ENCODE data around the gene GDPD1.
"Not testable (repeated sequence)": the region's sequence is repeated elsewhere in the genome, so short reads cannot be mapped to it uniquely, and the experiment has no call there.

The GDPD1 gene

DNA sequence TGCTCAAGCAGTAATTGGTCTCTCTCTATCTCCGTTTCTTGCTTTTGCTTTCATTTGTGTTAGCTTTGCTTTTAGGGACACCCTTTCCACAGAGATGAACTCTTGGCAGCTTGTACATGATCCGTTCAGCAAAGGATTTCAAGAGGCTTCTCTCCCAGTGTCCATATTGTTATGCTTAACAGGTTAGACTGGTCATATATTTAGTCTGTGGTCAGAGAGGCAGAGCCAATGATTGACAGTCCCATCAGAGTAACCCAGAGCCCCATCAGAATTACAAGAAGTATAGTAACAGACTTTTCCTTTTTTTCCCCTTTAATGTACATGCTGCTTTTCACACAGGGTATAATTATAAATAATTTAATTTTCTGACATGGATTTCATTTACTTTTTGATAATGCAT lies 34.4 kb downstream of the GDPD1 start:
- no peak for DNase-seq (ENCODE audit: low read depth)

DNA sequence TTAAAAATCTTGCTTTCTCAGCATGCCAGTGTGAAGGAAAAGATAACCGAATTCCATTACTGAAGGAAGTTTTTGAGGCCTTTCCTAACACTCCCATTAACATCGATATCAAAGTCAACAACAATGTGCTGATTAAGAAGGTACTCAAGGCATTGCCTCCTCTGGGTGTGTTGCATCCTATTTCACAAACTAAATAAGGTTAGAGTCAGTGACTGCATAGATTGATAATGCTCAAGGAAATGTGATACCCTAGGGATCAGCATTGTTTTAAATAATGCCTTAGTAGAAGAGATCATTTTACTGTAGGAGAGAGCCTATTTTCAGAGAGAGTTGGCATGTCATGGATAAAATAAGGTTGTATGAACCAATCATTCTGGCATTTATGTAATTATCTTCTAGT lies 36.8 kb downstream of the GDPD1 start:
- no peak for DNase-seq (ENCODE audit: low read depth)

DNA sequence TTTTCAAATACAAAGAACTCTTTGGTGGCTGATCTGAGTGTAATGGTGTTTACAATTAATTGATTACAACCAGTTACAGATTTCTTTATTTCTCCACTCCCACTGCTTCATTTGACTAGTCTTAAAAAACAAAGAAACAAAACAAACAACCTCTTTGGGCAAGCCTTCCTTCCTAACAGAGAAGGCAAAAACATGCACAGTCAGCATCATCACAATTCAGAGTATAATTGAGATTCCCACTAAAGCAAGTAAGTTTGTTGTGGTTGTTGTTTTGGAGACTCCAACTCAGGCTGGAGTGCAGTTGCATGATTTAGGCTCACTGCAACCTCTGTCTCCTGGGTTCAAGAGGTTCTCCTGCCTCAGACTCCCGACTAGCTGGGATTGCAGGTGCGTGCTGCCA lies 40.4 kb downstream of the GDPD1 start:
- no peak for DNase-seq (ENCODE audit: low read depth)

DNA sequence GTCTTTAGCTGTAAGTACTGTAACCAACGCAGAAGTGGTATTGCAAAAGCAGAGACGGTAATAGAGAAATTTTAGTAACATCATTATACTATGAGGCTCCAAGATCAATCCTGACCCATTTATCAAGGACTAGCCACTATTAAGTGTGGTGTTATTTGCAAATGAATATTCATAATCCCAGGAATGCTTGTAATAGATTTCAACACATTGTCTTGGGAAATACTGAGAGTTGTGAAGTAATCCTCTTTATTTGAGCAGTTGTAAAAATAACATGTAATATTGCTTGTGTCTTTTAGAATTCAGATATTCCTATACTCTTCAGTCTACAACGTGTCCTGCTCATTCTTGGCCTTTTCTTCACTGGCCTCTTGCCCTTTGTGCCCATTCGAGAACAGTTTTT lies 46.4 kb downstream of the GDPD1 start:
- DNase-seq (ENCODE audit: low read depth) = peak; percentile 21

DNA sequence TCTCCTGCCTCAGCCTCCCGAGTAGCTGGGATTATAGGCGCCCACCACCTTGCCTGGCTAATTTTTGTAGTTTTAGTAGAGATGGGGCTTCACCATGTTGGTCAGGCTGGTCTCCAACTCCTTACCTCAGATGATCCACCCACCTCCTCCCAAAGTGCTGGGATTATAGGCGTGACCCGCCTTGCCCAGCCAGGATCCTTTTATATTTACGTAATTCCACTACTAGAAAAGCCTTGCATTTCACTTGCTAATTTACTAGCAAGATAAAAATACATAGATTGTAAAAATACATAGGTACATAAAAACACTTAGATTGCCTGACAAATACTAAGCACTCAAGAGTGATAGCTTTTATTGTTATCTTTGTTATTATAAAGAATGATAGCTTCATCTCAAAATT lies 47.5 kb downstream of the GDPD1 start:
- no peak for DNase-seq (ENCODE audit: low read depth)

DNA sequence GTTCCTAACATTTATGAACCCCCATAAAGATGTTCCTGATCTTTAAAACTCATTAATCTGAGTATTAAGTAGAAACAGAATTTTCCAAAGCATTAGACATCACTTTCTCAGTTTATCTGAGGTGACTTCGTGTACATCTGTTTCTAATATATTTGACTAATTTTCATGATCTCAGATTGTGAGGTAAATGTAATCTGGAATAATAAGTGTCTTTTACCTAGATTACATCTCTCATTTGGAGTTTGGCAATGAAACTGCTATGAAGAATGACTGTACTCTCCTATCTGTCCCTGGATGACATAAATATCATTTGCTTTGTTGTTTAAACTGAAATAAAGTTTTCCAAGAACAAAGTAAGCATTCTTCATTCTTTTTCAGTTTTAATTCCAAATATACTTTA lies 55.3 kb downstream of the GDPD1 start:
- no peak for DNase-seq (ENCODE audit: low read depth)

DNA sequence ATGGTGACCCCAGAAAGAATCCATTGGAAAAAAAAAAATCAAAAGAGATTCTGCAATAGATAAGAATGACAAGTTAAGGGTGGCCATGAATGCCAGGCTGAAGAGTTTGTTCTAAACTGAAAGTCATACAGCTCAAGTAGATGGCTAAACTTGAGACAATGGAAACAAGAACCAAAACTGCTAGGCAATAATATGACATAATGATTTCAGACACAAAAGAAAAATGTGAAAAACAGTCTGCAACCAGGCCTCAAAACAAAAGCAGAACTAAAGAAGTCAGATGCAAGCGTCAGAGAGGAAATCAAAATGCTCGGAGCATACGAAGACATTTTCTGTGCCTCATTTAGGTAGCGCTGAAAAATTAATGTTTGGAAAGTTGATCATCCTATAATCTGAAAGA lies 56.7 kb downstream of the GDPD1 start:
- no peak for DNase-seq (ENCODE audit: low read depth)

DNA sequence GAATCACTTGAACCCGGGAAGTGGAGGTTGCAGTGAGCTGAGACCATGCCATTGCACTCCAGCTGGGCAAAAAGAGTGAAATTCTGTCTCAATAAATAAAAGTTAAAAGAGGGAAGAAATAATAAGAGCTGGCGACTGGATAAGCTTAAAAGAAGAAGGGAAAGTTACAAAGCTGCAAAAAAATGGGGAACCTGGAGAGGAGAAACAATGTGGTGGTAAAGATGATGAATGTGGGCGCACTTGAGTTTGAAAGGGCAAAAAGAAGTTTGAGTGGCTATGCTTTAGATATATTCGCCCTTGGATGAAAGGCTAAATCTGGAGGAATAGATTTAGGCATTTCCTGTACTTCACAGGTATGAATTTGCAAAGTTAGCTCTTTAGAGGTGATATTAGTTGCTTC lies 58.1 kb downstream of the GDPD1 start:
- DNase-seq (ENCODE audit: low read depth) = no peak

DNA sequence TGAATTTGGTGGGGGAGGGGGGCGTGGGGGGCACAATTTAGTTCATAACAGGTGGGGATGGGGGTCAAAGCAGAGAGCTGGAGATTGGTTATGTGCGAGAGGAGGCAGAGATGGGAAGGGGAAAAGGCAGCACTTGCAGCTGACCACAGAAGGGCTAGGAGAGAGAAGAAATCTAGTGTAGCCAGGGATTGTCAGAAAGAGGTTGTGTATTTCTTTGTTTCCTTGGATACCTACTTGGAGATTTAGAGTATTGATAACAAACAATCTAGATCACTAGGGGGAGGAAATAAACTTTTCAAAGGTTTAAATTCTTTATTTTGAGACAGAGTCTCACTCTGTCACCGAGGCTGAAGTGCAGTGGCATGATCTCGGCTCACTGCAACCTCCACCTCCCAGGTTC lies 64.0 kb downstream of the GDPD1 start:
- no peak for DNase-seq (ENCODE audit: low read depth)

DNA sequence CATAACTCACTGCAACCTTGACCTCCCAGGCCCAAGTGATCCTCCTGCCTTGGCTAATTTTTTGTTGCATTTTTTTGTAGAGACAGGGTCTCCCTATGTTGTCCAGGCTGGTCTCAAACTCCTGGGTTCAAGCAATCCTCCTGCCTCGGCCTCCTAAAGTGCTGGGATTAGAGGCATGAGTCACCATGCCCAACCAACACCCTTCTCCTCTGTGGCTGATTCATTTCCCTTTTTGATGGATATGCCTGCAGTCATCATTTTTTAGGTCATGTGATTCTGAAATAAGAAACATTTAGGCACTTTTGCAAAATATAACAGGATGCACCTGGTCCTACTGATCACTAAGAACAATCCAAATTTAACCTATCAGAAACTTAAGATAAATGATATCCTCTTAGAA lies 67.1 kb downstream of the GDPD1 start:
- no peak for DNase-seq (ENCODE audit: low read depth)

DNA sequence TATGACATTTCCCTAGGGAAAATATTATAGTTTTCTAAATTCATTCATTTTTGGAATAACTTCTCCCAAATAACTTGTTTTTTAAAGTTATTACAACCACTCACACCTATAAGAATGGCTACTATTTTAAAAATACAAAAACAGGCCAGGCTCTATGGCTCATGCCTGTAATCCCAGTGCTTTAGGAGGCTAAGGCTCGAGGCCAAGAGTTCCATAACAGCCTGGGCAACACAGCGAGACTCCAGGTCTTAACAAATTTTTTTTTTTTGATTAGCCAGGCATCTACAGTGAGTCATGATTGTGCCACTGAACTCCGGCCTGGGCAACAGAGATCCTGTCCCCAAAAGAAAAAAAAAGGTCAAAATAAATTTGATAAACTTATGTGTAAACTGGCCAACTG lies 67.6 kb downstream of the GDPD1 start:
- DNase-seq (ENCODE audit: low read depth) = no peak

DNA sequence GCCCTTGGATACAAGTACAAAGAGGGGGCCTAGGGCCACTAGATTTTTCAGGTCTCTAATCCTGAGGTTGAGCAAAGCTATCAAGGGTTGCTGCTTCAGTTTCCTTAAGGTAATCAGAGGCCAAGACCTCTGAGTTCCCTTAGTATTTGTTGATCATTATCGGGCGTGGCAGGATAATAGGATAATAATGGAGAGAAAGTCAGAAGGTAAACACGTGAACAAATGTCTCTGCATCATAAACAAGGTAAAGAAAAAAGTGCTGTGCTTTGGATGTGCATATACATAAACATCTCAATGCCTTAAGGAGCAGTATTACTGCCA lies 69.6 kb downstream of the GDPD1 start:
- no peak for DNase-seq (ENCODE audit: low read depth)

DNA sequence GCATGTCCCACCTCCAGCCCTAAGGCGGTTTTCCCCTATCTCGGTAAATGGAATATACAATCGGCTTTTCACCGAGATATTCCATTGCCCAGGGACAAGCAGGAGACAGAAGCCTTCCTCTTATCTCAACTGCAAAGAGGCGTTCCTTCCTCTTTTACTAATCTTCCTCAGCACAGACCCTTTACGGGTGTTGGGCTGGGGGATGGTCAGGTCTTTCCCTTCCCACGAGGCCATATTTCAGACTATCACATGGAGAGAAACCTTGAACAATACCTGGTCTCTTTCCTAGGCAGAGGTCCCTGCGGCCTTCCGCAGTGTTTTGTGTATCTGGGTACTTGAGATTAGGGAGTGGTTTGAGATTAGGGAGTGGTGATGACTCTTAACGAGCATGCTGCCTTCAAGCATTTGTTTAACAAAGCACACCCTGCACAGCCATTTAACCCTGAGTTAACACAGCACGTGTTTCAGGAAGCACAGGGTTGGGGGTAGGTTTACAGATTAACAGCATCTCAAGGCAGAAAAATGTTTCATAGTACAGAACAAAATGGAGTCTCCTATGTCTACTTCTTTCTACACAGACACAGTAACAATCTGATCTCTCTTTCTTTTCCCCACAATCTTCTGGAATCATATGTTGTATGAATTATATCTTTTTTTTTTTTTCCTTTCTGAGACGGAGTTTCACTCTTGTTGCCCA lies 70.1 kb downstream of the GDPD1 start:
- not testable (repeated sequence) for DNase-seq (ENCODE audit: low read depth)

DNA sequence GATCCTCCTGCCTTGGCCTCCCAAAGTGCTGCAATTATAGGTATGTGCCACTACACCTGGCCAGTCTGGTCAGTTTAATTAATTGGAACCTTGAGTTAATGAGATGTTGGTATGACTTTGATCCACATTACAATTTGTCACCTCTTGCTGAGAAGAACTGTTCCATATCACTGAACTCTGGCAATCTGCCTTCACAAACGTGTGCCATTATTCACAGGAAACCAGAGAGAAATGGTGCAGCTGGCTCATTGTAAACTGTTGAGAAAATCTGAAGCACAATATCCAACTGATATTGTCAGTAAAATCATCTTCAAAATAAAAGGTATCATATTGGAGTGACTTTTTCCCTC lies 71.8 kb downstream of the GDPD1 start:
- DNase-seq (ENCODE audit: low read depth) = no peak

DNA sequence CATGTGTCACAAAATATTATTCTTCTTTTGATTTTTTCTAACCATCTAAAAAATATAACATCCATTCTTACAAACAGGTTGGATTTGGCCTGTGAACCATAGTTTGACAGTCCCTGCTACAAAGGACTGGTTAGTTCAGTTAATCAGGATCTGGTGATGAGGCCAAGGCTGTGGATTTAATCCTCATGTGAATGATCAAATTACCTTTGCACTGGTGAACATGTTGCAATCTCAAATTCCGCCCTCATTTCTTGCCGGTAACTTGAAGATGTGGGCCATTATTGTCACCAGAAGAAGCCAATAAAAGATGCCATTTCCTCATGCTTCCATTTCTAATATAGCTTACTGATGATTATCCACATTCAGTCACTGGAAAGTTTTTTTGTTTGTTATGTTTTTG lies 75.9 kb downstream of the GDPD1 start:
- peak; percentile 56 for DNase-seq (ENCODE audit: low read depth)

DNA sequence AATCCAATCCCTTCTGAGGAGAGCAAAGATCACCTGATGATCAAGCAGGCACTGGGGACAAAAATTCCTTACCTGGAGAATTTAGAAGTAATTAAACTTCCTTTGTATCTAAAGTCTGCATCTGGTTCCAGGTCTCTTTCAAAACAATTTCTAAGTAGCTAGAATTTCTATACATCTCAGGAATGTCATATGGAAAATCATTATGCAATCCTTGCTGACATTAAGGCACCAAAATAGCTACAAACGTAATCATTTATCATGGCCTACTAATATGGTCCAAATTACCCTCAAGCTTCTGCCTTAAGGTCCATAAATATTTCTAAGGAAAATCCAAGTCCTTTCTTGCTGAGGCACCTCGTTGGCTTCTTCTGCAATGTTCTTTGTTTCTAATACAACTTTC lies 78.2 kb downstream of the GDPD1 start:
- no peak for DNase-seq (ENCODE audit: low read depth)

DNA sequence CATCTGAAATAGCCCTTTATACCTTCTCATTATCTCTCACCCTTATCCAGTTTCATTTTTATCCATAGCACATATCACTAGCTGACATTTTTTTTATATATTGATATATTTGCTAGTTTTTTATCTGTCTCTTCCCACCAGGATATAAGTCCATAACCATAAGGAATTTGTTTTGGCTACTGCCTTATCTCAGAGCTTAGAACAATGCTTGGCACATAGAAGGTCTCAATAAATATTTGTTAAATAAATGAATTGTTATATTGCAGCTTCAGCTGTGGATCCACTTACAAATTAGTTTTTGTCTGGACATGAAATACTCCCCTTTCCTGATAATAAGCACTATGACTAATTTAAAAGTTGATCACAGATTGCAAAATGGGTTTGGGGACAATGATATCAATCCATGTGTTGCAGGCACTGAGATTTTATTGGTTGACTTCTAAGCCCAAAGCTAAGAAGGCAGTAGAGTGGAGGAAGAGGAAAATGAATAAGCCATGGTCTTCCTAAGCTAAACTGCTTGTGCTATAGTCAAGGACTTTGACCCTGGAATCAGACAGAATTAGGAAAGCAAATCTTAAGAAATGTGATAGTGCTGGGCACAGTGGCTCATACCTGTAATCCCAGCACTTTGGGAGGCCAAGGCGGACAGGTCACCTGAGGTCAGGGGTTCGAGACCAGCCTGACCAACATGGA lies 79.2 kb downstream of the GDPD1 start:
- DNase-seq (ENCODE audit: low read depth) = no peak

DNA sequence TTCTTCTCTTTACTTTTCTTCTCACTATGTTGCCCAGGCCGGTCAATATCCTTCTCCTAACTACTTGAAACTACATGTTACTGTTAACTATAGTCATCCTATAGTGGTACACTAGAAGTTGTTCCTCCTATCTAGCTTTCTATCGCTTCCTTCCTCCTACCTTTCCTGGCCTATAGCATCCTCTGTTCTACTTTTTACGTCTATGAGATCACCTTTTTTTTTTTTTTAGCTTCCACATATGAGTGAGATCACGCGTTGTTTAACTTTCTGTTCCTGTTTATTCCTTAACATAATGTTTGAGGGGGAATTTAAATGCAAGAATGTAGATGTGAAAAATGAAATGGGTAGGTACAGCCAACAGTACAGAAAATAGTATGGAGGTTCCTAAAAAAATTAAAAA lies 80.6 kb downstream of the GDPD1 start:
- DNase-seq (ENCODE audit: low read depth) = no peak

DNA sequence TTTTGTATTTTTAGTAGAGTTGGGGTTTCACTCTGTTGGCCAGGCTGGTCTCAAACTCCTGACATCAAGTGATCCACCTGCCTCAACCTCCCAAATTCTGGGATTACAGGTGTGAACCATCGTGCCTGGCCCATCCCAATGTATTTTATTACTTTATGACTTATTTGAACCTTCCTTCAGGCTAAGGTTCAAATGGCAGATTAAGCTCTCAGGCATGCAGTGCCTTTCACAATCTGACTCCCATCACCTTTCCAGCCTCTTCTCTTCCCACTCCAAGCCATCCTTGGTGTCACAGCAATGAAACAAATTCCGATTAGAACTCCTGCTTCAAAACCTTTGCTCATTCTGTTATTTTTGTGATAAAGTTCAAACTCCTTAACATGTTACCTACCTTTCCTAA lies 84.5 kb downstream of the GDPD1 start:
- DNase-seq (ENCODE audit: low read depth) = no peak

DNA sequence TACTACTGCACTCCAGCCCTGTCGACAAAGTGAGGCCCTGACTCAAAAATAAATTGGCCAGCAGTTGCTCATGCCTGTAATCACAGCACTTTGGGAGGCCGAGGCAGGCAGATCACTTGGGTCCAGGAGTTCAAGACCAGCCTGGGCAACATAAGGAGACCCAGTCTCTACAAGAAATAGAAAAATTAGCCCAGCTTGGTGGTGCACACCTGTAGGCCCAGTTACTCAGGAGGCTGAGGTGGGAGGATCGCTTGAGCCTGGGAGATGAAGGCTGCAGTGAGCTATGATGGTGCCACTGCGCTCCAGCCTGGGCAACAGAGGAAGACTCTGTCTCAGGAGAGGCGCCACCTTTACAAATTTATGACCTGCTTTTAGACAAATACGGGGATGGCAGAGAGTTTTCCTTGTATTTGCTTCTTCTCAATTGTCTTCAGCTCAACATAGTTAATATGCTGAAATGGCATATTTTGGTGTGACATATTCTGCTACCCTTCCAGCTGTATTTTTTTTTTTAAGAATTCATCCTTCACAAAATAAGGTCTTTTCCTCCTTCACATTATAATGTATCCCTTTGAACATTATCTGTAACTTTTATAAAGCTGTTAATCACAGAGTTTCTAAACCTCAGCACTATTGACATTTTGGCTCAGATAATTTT lies 90.1 kb downstream of the GDPD1 start:
- DNase-seq (ENCODE audit: low read depth) = no peak

DNA sequence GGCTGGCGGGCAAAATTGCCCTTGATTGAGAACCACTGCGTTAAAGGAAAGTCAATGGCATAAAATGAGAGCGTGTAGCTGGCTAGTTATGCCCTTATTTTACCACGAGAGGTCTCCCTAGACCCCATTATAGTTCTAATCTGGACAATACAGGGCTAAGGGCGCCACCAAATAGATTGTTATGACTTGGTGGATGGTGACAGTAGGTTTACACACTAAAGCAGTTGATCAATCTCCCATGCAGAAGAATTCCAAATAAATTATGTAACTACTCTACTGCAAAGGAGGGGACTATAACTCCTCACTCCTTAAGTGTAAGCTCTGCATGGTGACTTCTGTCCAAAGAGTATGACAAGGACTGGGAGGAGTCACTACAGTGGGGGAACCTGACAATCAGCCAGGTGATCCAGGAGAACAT lies 90.7 kb downstream of the GDPD1 start:
- peak; percentile 27 for DNase-seq (ENCODE audit: low read depth)

DNA sequence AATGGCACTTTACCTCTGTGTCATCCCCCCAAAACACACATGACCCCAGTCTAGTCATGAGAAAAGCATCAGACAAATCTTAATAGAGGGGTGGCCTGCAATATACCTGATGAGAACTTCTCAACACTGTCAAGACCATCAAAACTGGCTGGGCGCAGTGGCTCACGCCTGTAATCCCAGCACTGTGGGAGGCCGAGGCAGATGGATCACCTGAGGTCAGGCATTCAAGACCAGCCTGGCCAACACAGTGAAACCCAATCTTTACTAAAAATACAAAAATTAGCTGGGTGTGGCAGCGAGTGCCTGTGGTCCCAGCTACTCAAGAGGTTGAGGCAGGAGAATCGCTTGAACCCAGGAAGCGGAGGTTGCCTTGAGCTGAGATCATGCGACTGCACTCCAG lies 91.2 kb downstream of the GDPD1 start:
- DNase-seq (ENCODE audit: low read depth) = not testable (repeated sequence)

DNA sequence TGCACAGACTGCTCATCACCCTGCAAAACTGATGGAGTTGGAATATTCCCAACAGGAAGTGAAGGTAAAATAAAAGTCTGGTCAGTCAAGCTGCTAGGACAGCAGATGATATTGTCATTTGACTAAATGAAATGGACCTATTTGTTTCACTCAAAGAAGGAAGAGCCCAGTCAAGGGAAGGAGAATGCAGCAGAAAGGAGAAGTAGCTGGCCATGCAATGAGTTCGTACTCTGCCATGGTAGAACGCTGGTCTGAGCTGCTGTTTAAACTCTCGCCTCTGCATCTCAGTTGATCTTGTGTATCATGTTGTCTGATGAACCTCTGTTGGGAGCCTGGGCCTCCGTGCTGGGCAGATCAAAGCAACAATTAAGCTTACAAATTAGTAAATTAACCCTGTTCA lies 95.6 kb downstream of the GDPD1 start:
- no peak for DNase-seq (ENCODE audit: low read depth)

Measured in fibroblast of gingiva (primary cell).